ENCODE results near the gene KHDRBS1.
"Not testable (repeated sequence)": the region's sequence is repeated elsewhere in the genome, so short reads cannot be mapped to it uniquely, and the experiment has no call there.

Gene KHDRBS1

DNA sequence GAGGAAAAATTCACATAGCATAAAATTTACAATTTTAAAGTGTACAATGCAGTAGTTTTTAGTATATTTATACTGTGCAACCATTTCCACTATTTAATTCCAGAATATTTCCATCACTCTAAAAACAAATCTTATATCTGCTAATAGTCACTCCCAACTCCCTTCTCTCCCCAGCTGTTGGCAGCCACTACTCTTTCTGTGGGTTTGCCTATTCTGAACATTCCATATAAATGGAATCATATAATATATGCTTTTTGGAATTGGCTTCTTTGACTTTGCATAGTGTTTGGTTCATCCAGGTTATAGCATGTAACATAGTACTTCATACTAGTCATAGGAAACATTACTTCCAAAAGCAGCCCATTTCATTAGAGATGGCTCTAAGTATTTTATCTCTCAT lies 34.0 kb downstream of the KHDRBS1 start:
- no peak for FAIRE-seq
- DNase-seq (ENCODE audit: insufficient read length) = no peak
- no peak for TF ChIP-seq TAF1 (IDR thresholded peaks at IDR 0.05; ENCODE audit: borderline replicate concordance, low read depth, low read length)
- TF ChIP-seq POLR2A (IDR thresholded peaks at IDR 0.05; ENCODE audit: low read depth, low read length) = no peak
- TF ChIP-seq POLR2AphosphoS5 (IDR thresholded peaks at IDR 0.05; ENCODE audit: low read depth, low read length) = no peak

- TF ChIP-seq POLR2AphosphoS5 (IDR thresholded peaks at IDR 0.05; ENCODE audit: low read depth, low read length) (no peak), TAF1 (IDR thresholded peaks at IDR 0.05; ENCODE audit: borderline replicate concordance, low read depth, low read length) (no peak), POLR2A (IDR thresholded peaks at IDR 0.05; ENCODE audit: low read depth, low read length) (no peak)
- no peak for DNase-seq (ENCODE audit: insufficient read length)
- FAIRE-seq = no peak
Observed at GRCh38 chr1:32048440-32048839, 34.8 kb downstream of the KHDRBS1 start.

DNA sequence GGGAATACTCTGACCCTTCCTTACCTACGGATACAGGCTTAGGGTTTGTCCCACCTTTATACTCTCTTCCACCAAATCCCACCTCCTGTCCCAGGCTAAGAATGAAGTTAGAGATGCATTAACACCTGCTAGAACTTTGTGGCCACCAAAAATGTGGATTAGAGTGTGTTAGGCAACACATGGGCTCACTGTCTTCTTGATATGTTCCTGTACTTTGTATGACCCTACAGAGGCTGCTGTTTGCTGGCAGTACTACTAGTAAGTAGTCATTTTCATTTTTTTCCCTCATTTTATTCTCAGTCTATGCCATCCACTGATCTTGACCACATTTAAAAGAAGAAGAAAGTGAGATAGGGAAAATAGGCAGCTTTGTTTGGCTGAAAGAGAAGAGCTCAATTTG lies 38.0 kb downstream of the KHDRBS1 start:
- FAIRE-seq (no peak), DNase-seq (ENCODE audit: insufficient read length) (no peak)
- TF ChIP-seq POLR2A (IDR thresholded peaks at IDR 0.05; ENCODE audit: low read depth, low read length) (no peak), TAF1 (IDR thresholded peaks at IDR 0.05; ENCODE audit: borderline replicate concordance, low read depth, low read length) (no peak), POLR2AphosphoS5 (IDR thresholded peaks at IDR 0.05; ENCODE audit: low read depth, low read length) (no peak)

DNA sequence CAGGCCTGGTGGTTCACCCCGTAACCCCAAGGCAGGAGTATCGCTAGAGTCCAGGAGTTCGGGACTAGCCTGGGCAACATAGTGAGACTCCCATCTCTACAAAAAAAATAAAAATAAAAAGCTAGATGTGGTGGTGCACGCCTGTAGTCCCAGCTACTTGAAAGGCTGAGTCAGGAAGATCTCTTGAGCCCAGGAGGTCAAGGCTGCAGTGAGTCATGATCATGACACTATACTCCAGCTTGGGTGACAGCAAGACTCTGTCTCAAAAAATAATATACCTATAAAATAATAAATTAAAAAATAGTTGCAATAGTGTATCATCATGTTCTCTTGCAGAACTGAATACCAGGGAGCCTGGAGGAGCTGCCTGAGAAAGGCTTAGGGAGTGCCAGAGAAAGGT lies 39.2 kb downstream of the KHDRBS1 start:
- FAIRE-seq = no peak
- DNase-seq (ENCODE audit: insufficient read length) = no peak
- TF ChIP-seq POLR2A (IDR thresholded peaks at IDR 0.05; ENCODE audit: low read depth, low read length) (no peak), TAF1 (IDR thresholded peaks at IDR 0.05; ENCODE audit: borderline replicate concordance, low read depth, low read length) (no peak), POLR2AphosphoS5 (IDR thresholded peaks at IDR 0.05; ENCODE audit: low read depth, low read length) (no peak)

GRCh38 chr1:32055416-32055815 lies 41.7 kb downstream of the KHDRBS1 start:
- no peak for FAIRE-seq
- TF ChIP-seq TAF1 (IDR thresholded peaks at IDR 0.05; ENCODE audit: borderline replicate concordance, low read depth, low read length) (no peak), POLR2AphosphoS5 (IDR thresholded peaks at IDR 0.05; ENCODE audit: low read depth, low read length) (no peak), POLR2A (IDR thresholded peaks at IDR 0.05; ENCODE audit: low read depth, low read length) (no peak)

GRCh38 chr1:32056598-32056997 lies 42.9 kb downstream of the KHDRBS1 start:
- FAIRE-seq (no peak), DNase-seq (ENCODE audit: insufficient read length) (no peak)
- no peak for TF ChIP-seq POLR2AphosphoS5 (IDR thresholded peaks at IDR 0.05; ENCODE audit: low read depth, low read length)
- TF ChIP-seq POLR2A (IDR thresholded peaks at IDR 0.05; ENCODE audit: low read depth, low read length) = no peak
- TF ChIP-seq TAF1 (IDR thresholded peaks at IDR 0.05; ENCODE audit: borderline replicate concordance, low read depth, low read length) = no peak

More at GRCh38 chr1:32055416-32055815, 41.7 kb downstream of the KHDRBS1 start:
- no peak for DNase-seq (ENCODE audit: insufficient read length)

DNA sequence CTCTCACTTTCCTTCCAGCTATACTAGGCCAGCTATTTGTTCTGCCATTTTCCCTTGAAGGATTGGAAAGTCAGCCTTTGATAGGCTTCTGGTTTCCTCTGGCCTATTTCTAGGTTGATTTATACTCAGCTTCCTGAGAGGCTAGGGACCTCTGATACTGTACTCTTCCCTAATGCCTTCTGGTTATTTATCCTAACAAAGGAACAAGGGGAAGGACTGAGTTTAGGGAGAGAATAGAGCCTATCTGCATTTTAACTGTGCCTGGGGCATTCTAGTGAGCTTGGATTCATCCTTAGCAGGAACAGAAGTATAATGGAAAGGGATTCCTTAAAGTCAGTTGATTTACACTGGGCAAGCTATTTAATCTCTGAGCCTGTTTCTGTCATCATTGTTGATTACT lies 47.2 kb downstream of the KHDRBS1 start:
- DNase-seq (ENCODE audit: insufficient read length) (no peak), FAIRE-seq (no peak)
- no peak for TF ChIP-seq POLR2A (IDR thresholded peaks at IDR 0.05; ENCODE audit: low read depth, low read length)
- no peak for TF ChIP-seq POLR2AphosphoS5 (IDR thresholded peaks at IDR 0.05; ENCODE audit: low read depth, low read length)
- TF ChIP-seq TAF1 (IDR thresholded peaks at IDR 0.05; ENCODE audit: borderline replicate concordance, low read depth, low read length) = no peak

GRCh38 chr1:32062867-32063230 lies 49.2 kb downstream of the KHDRBS1 start:
- DNase-seq (ENCODE audit: insufficient read length) (no peak), FAIRE-seq (no peak)
- TF ChIP-seq TAF1 (IDR thresholded peaks at IDR 0.05; ENCODE audit: borderline replicate concordance, low read depth, low read length) (no peak), POLR2A (IDR thresholded peaks at IDR 0.05; ENCODE audit: low read depth, low read length) (no peak), POLR2AphosphoS5 (IDR thresholded peaks at IDR 0.05; ENCODE audit: low read depth, low read length) (no peak; the same call in 1 of the 2 replicates)

DNA sequence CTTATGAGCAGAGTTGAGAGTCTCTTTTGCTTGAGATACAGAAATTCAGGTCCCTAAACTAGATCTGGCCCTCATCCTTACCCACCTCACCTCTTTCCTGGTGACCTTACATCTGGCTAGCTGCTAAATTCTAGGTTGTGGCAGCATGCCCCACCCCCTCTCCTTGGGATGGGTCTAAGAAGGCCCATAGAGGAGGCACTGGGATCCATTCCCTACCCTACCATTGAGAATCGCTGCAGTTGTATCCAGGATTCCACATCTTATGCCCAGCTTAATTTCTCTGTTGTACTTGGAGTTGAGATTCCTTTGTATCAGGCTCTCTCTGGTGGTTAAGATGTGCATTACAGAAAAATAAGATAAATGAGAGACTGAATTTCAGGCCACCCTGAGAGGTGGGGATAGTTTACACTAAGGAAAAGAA lies 49.6 kb downstream of the KHDRBS1 start:
- DNase-seq (ENCODE audit: insufficient read length) = no peak
- TF ChIP-seq POLR2A (IDR thresholded peaks at IDR 0.05; ENCODE audit: low read depth, low read length) (no peak; the same call in 1 of the 2 replicates), TAF1 (IDR thresholded peaks at IDR 0.05; ENCODE audit: borderline replicate concordance, low read depth, low read length) (no peak), POLR2AphosphoS5 (IDR thresholded peaks at IDR 0.05; ENCODE audit: low read depth, low read length) (no peak)
- no peak for FAIRE-seq

GRCh38 chr1:32065613-32066488 lies 52.2 kb downstream of the KHDRBS1 start:
- FAIRE-seq; DNase-seq (ENCODE audit: insufficient read length): not testable (repeated sequence)

DNA sequence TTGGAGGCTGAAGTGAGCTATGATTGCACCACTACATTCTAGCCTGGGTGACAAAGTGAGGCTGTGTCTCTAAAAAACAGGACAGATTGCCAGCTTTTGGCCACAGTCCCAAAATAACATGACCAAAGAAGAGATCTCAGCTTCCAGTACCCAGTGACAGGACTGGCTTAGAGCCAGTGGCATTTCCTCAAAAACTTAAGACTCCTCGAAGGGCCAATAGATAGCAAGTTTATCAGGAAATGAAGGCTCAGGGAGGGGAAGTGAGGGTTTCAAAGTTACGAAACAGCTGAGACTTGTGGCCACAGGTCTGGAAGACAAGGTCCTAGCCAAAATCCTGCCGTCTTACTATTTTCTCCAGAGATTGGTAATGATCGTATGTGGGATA lies 52.8 kb downstream of the KHDRBS1 start:
- FAIRE-seq (peak; percentile 40), DNase-seq (ENCODE audit: insufficient read length) (no peak)
- no peak for TF ChIP-seq TAF1 (IDR thresholded peaks at IDR 0.05; ENCODE audit: borderline replicate concordance, low read depth, low read length)
- peak; percentile 24; the same call in 1 of the 2 replicates for TF ChIP-seq POLR2AphosphoS5 (IDR thresholded peaks at IDR 0.05; ENCODE audit: low read depth, low read length)

DNA sequence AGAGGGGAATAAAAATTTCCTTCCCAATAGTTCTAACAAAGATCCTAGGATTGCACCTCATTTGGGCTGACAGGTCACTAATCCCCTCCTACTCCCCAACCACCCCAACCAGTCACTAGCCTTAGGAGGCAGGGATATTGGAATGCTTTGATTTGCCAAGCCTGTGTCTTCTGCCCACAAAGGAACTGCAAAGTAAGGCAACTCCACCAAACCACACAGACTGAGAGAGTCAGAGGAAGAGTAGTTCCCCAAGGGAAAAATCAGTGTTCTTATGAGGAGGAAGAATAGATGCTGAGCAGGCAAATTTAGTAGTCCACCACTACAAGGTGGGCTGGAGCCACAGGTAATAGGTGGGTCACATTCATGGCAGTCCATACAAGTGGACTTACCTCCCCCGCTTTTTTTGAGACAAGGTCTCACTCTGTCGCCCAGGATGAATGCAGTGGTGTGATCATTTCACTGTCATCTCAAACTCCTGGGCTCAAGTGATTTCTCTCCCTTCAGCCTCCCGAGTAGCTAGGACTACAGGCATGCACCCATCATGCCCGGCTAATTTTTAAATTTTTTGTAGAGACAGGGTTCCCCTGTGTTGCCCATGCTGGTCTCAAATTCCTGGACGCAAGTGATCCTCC lies 55.4 kb downstream of the KHDRBS1 start:
- no peak for DNase-seq (ENCODE audit: insufficient read length)
- no peak for TF ChIP-seq TAF1 (IDR thresholded peaks at IDR 0.05; ENCODE audit: borderline replicate concordance, low read depth, low read length)
- TF ChIP-seq POLR2AphosphoS5 (IDR thresholded peaks at IDR 0.05; ENCODE audit: low read depth, low read length) = no peak
- no peak for TF ChIP-seq POLR2A (IDR thresholded peaks at IDR 0.05; ENCODE audit: low read depth, low read length)
- FAIRE-seq = no peak
